Fibroblast of peridontal ligament (primary cell): Measurements from ENCODE around the gene FLT1.

ENCODE experiments used
- DNase-seq: peaks from one replicate; pipeline ENCODE4 v3.0.0-alpha.2; 2010; ENCODE audit errors: extremely low read depth

FLT1 gene

DNA sequence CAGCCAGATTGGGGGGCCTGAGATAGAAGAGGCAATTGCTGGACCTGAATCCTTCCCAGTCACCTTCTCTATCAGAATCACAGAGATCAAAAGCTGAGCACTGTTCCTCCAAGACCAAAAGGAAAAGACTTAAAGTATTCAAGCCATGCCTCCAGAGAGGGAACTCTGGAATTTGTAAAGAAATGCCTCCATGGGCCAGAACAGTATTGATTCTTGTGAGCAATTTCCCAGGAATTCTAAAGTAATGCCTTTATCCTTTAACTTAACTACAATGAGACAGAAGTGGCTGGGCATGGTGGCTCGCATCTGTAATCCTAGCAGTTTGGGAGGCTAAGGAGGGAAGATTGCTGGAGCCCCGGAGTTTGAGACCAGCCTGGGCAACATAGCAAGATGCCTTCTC is 148.8 kb downstream of the FLT1 start:
- DNase-seq: peak; percentile 53

DNA sequence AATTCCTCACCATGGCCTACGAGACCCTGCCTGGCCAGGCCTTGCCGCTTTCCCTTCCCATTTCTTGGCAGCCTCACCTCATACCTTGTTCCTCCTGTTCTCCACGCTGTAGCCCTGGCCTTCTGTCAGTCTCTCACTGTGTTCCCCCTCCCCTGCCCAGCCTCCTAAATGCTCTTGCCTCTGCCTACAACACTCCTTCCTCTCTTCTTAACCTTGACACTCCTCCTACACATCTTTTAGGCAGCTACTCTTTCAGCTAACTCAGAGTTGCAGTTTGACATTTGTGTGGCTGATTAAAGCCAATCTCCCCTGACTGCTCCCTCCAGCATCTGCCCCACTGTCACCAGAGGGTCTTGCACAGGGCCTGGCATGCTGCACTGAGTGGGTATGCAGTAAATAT is 150.8 kb downstream of the FLT1 start:
- DNase-seq: no peak

DNA sequence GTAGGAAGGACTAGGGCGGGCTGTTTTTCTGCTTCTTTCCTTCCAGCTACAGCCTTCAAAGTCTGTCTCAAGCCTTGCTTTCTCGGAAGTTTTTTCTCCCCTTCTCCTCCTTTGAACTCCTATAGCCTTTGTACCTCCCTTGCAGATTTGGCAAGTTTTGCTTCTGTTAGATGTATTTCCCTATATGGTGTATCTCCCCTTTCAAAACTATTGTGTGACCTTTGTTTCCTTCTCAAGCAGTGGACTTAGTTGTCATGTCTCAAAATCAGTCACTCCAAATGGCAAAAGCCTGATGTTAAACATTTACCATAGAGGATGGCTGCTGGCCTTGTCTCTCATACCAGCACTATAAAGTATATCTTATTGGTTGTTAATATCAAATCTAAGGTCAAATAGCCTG is 152.7 kb downstream of the FLT1 start:
- no peak for DNase-seq

DNA sequence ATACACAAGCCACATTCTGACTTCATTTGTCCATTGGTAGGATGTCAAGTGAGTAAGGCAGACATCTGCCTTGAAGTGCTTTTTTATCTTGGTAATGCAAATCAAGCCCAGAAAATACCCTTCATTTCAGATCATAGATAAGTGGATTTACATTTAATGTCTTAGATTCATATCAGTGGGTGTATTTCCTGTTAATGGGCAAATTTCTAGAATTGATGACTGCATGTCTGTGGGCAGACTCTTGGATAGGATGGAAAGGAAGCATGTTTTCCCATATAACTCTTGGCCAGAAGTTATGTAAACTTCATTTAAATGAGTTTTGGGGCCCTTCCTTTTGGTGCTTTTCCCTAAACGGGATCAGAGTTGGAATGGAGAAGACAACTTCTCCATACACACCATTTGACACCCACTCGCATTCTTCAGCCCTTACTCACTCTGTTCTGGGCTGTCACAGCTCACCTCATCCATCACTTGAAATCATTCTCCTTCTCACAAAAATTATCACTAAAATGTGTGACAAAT is 154.6 kb downstream of the FLT1 start:
- DNase-seq: no peak

DNA sequence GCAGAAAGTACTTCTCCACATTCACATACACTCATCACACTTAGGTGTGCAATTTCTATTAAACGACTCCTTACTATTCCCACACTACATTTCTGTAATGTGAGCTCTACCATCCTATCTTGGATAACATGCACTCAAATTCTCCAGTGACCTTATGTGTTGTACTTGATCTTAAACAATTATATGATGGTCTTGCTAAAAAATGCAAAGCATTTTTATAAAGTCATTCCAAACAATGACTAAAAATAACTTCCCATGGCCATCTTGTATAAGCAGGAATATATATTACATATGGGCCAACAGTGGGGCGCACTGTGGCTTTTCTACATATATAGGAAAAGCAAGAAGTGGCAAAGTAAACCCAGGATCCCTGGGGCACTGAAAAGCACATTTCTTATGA is 155.5 kb downstream of the FLT1 start:
- DNase-seq: peak; percentile 70

DNA sequence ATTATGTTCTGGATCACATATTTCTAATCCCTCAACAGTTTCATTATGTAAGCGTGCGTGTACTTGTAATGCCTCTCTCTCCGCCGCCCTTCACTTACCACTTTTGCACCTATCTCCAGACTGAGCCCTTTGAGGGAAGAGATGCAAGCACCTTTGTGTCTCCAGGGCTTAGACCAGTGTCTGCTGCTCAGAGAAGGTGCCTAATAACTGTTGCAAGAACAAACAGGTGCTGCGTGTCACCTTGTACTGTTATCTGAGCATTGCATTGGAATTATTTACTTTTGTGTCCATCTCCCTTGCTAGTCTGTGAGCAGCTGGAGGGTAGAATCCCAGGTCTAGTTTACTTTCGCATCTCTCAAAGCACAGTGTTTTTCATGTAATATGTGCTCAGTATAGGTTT is 156.2 kb downstream of the FLT1 start:
- DNase-seq: no peak

DNA sequence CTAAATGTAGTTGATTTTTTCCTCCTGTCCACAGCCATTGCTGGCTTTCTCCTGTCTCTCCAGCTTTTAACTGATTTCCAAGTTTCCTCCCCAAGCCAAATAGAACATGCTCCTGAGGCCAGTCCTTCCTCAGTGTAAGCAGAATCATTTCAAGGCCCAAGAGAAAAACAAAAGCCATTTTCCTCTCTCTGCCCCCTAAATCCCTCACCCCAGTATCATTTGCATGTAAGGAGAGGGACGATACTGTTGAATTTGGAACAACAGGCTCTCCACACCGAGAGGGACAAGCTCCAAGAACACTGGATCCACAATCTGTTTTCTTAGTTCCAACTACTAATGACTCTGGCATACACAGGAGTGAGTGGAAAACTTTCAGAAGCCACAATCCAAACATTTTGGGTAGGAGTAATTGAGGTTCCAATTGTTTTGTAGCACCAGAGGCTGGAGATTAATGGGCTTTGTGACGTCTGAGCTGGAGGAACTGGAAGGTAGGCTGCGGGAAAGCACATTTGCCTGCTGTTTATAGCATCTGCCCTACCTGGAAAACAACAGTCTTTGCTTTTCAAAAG is 156.8 kb downstream of the FLT1 start:
- peak; percentile 67 for DNase-seq

DNA sequence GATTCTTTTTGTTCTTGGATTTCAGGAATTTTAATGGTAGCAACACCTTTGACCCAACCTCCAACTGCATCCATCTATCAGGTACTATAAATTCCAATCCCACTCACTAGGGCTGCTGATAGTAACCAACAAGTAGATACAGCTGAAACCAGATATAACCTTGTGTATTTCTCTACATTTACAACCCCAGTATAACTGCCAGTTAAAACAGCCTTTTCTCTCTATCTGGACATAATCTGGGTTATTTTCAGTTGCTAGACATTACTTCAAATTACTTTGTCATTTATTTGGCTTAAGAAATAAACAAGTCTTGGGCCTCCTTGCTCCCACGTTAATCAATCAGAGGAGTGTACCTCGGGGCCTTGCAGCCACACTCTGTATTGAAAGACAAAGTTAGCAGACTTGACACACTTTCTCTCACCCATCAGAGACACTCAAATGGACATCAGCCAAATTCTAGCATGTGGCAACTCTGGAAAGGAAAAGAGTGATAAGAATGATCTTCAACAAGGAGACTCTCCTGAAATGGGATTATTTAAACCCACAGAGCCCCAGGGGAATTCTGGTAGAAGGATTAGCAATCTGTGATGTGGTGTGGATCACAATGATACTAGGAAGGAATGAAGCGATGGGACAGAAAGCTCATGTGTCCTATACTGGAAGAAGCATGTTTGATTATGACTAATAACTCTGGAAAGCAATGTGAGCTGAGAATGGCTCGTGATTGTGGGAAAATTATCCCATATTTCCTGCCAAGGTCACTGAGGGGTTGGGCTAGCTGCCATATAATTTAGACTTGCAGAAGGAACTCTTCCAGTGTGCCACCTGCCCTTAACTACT is 157.5 kb downstream of the FLT1 start:
- DNase-seq: peak; percentile 94

DNA sequence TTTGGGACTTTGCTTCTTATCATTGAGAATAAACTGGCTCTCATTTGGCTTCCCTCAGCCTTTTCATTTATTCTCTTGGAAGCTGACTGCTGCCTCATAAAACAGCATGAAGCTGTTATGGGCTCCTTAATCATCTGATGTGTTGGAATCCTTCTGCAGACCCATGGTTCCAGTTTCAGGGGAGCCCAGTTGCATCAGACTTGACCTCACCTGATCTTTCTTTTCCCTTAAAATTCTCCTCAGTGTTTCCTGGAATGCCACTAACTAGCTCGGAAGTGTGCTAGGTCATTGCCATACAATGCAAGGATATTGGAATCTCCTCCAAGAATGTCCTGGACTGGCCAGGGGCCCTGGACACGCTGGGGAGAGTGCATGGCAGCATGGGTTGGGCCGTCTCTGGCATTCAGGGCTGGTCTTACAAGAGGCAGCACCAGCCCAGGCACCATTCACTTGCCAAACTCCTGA is 158.7 kb downstream of the FLT1 start:
- no peak for DNase-seq

DNA sequence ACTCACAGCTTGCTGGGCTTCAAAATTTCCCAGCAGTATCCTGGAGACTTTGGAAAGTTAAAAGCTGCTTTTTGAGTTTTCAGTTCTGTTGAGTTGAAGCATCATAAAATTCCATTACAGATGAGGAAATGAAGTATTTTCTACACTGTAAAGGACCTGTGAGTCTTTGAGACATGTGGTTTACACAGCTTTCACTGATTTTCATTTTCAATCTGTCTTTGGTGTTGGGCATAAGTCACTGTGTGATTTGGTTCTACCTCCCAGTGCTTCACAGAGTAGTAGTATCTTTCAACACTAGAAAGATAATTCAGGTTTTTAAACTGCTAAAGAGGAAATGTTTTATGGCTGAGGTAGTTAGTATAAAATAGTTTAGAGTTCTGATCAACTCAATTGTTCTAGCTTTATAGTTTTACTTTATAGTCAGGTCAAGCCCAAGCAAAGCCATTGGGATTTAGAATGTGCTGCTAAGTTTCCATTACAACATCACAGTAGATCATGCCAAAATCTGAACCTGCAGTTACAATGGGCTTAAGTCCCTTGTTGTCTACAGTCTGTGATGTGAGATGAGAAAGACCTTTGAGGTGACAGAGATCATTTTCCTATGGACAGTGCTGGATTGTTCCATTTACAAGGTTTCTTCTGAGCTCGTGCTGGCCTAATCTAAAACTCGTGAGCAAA is 161.6 kb downstream of the FLT1 start:
- DNase-seq: no peak

DNA sequence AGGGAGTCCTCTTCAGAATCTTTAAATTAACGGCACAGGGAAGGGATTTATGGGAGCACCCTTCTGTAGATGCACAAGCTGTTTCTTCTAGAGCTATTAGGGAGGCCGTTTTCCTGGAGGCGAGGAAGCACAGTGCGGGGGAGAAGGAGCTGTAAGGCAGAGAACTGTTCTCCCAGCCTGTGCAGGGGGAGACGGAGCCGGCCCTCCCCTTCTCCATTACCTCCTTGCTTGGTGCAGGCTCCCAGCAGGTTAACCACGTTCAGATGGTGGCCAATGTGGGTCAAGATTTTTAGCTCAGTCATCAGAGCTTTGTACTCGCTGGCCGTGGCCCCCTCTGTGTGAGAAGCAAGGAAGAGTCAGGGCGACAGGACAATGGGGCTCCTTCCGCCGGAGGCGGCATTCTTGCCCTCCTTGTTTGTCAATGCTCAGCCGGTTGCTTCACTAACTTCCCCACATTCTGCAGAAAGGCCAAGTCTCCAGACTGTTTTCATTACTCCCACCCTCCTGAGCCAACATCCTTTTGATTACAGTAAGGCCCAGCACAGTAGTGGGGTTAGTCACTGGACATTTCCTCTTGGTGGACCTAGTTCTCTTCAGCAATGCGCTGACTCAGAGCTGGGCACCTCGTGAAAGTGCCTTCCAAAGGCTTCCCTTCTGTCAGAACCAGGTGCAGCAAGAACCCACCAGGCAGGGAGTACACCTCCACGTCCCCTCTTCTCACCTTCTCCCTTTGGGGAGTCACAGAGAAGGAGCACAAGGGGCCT is 165.4 kb downstream of the FLT1 start:
- peak; percentile 96 for DNase-seq

DNA sequence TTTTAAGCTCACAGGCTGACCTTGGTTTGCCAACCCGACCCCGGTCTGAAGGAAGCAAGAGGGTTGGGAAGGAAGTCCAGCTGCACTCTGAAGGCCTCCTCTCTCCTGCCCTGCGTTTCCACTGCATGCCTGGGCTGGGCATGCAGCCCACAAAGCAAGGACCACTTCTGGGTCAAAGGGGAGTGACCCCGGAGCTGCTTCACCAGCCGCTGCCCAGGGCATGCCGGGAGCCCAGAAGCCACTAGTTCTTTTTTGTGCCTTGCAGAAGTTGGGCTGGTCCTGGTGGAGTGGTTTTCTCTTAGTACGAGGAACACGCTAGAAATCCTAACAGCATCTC is 166.7 kb downstream of the FLT1 start:
- no peak for DNase-seq

DNA sequence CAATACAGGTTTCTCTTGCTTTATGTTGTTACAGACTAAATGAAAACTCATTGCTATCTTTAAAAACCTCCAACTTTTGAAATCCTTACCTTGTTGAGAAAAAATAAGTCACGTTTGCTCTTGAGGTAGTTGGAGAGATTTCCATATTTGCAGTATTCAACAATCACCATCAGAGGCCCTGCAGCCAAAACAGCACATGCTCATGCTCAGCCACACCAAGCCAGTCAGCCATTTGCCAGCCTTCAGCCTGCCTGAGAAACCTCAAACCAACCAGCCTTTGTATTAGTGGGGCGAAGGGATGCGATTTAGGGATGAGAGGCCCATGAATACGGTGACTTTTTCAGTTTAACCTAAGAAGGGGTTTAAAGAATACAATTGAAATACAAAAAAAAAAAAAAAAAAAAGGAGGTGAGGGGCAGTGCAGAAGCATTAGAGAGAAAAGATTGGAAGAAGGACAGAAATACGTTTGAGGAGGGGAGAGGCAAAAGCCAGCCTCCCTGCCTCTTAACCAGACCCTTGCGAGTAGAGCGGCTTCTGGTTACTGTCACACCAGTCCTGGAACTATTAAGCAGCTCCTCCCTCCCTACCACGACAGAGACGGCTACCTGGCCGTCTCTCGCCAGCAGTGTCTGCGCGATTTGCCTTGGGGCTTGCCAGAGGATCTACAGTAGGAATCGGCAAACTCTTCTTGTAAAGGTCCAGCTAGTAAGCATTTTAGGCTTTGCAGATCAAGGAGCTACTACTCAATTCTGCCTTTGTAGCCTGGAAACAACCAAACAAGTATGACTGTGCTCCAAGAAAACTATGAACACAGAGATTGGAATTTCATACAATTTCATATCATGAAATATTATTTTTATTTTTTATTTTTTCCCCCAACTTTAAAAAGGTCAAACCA is 167.3 kb downstream of the FLT1 start:
- peak; percentile 33 for DNase-seq

DNA sequence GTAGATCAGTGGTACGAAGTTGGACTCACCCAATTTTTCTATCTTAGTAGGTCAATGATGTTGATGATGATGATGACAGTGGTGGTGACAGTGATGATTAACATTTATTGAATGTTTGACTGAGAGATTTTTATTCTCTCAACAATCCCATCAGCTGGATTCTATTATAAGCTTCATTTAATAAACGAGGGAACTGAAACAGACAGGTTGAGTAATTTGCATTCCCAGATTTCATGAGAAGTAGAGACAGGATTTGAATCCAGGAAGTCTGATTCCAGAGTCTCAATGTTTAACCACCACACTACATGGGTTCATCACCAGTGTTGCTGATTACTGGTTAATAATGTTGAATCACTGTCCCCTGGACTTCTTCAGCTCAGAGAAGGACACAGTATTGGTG is 168.9 kb downstream of the FLT1 start:
- no peak for DNase-seq

DNA sequence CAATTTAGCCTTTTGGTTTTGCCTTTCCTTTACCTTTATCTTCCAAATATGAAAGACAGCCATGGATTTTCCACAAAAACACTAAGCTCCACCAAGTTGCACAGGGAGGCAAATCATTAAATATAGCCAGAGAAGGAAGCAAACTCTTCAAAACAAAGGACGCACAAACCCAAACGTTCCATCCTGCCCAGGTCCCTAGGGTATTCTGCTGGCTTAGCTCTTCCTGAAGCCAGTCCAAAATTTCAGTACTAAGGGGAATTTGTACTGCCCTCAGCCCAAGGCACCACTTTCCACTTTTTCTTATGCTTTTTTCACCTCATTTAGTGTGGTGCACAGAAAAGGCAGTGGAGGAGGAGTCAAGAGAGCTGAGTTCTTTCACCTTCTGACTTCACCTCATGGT is 169.9 kb downstream of the FLT1 start:
- DNase-seq: peak; percentile 71

DNA sequence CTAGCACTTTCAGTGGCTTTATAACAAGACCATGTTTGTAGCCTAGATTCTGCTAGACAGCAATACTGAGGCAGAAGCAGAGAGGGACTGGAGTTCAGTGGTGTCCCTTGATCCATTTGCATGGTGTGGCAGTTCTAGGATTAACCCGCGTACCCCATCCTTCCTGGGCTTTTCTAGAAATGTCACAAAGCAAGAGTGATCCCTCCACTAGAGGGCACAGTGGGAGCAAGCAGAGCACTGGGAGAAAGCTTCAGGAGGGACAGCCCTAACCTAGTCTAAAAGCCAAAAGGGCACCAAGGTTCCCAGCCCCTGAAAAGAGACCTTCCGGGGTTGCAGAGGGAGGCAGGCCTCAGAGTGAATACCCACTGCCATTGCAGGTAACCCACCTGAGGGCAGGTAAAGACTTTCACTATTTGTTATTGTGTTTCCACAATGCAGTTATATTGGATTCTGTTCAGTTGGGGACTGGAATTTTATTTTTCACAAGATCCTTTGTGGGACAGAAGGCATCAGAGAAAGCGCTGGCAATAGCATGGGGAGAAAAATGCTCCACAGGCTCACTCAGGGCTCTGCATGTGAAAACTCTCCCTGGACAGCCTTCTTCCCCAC is 170.6 kb downstream of the FLT1 start:
- DNase-seq: peak; percentile 78

DNA sequence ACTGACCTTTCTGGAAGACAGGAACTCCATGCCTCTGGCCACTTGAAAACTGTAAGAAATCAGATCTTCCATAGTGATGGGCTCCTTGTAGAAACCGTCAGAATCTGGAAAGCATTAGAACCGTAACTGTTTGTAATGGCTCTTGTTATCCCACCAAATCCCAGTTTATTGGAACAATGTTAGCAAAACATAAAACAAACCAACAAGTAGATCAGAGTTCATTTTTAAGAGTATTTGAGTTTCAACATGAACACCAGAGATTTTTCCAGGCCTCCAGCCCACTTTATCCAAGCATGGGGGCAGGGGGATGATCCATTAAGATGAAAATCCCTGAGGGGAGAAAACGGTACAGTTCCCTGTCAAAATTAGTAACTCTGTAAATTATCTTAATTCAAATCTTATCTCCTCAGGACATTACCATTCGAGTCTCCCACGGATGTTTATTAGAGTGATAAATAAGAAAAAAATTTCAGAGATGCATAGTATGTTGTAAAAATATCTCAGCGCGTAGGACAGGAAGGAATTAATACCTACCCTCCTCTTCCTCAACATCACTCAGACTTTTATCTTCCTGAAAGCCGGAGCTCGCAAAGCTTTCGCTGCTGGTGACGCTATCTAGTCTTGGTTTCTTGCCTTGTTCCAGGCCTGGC is 172.5 kb downstream of the FLT1 start:
- DNase-seq: no peak

DNA sequence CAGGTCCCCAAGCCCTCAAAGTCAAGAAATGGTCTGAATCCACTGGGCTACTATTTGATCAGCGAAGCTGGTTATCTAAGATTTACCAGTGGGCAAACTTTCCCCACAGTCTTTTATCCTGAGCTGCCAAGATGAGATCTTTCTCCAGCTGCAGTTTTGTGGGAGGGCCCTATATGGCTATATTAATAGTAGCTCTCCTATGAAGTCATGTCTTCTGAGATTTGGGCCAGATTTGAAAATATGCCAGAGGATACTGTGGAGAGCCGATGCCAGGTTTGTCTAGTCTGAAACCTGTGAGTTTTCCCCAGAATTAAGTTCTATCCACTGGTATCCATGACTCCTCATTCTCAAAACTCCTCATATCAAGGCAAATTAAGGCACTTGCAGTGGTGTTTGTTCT is 173.2 kb downstream of the FLT1 start:
- DNase-seq: no peak

DNA sequence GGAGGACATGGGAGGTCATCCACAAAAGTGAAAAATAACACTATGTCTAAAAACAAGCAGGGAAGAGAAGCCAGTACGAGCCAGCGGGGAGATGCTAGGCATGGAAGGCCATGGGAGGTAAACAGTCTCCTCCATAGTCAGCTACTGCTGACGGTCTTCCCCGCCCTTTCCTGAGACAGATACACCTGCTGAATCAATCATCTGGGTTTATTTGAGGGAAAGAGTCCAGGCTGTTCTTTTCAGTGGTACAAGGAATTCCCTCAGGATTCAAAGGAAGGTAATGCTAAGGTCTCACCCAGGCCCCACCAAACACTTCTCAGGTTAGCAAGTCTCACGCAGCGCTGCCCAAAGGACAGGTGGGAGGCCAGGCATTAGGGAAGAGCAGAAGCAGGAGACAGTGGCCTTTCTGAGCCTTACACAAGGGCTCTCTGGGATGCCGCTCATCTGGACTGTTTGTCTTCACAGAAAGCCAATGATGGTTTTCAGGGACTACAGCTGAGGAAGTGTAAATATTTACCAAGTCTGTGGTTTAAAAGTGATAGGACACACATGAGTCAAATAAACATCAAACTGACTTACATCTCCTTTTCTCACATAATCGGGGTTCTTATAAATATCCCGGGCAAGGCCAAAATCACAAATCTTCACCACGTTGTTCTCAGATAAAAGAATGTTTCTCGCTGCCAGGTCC is 173.9 kb downstream of the FLT1 start:
- DNase-seq: no peak

DNA sequence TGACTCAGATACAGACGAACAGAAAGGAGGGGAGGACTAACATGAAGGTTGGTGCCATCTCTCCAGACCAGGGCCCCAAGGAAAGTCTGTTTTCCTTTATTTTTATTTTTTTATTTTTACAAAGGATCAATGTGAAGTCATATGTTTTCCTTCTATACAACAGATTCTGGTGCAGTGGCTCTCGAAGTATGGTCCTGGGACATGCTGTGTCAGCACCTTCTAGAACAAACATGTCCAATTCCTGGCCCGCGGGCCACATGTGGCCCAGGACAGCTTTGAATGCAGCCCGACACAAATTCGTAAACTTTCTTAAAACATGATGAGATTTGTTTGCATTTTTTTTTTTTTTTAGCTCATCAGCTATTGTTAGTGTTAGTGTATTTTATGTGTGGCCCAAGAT is 174.7 kb downstream of the FLT1 start:
- DNase-seq: no peak
